ENCODE measurements around the gene SPANXN3. TPM values are rescaled to one million over a fixed set of nuclear protein-coding genes. Genes with fewer than 3 reads are reported as not detected.
"Not testable (repeated sequence)": the region's sequence is repeated elsewhere in the genome, so short reads cannot be mapped to it uniquely, and the experiment has no call there.

The SPANXN3 gene
- not detected for total RNA-seq

- not testable (repeated sequence) for H3K9me3 ChIP-seq; H3K27ac ChIP-seq; H3K36me3 ChIP-seq; ATAC-seq (ENCODE audit: low FRiP score in 2 of 2); DNase-seq; H3K4me3 ChIP-seq; H3K27me3 ChIP-seq; H3K4me1 ChIP-seq
- WGBS, 2 donors = 63 to 100% methylated on average over 1 of the region's 5 CpGs
Measured at GRCh38 chrX:143517375-143517774, at the start of gene SPANXN3. SPANXN3 (minus strand) TSS chrX:143517475; CDS start chrX:143517391, 84 bp downstream.

GRCh38 chrX:143536176-143536575 is 18.9 kb upstream of the SPANXN3 start:
- ATAC-seq (ENCODE audit: low FRiP score in 2 of 2) (no peak), DNase-seq (no peak)
- 50 to 74% methylated on average over 1 to 3 of the region's 3 CpGs for WGBS, 2 donors
- TF ChIP-seq POLR2A (IDR thresholded peaks at IDR 0.05) (no peak), CTCF (IDR thresholded peaks at IDR 0.05) (no peak), POLR2AphosphoS5 (IDR thresholded peaks at IDR 0.05) (no peak), EP300 (IDR thresholded peaks at IDR 0.05) (no peak)
- Histone ChIP-seq H3K27me3 (no peaks in the 10 kb centered on the region), H3K4me1 (no peaks in the 10 kb centered on the region), H3K36me3 (no peaks in the 10 kb centered on the region), H3K4me3 (no peak overlapping the region), H3K9me3 (no peaks in the 10 kb centered on the region), H3K27ac (no peak overlapping the region)

GRCh38 chrX:143502196-143502595 is 15.1 kb downstream of the SPANXN3 start:
- not testable (repeated sequence) for DNase-seq; H3K9me3 ChIP-seq; H3K27ac ChIP-seq; H3K27me3 ChIP-seq; H3K36me3 ChIP-seq; ATAC-seq (ENCODE audit: low FRiP score in 2 of 2); H3K4me3 ChIP-seq; H3K4me1 ChIP-seq
- WGBS, 2 donors = 56 to 70% methylated on average over 6 of the region's 6 CpGs

- Histone ChIP-seq H3K27ac (no peak overlapping the region), H3K4me3 (no peak overlapping the region), H3K9me3 (peaks cover 0 to 8% (median 0%) of the 10 kb centered on the region in 4 donors), H3K27me3 (no peaks in the 10 kb centered on the region), H3K4me1 (no peaks in the 10 kb centered on the region), H3K36me3 (no peaks in the 10 kb centered on the region)
- ATAC-seq (ENCODE audit: low FRiP score in 2 of 2) (no peak), DNase-seq (no peak)
- 68 to 71% methylated on average over 3 of the region's 3 CpGs for WGBS, 2 donors
- no peak for TF ChIP-seq CTCF (IDR thresholded peaks at IDR 0.05)
- TF ChIP-seq POLR2A (IDR thresholded peaks at IDR 0.05) = no peak
- TF ChIP-seq EP300 (IDR thresholded peaks at IDR 0.05) = no peak
- no peak for TF ChIP-seq POLR2AphosphoS5 (IDR thresholded peaks at IDR 0.05)
Measured at GRCh38 chrX:143500751-143501150, 16.5 kb downstream of the SPANXN3 start.

- H3K4me3 ChIP-seq = no peak overlapping the region
- WGBS, 2 donors = 80 to 84% methylated on average over 8 of the region's 8 CpGs
- H3K27me3 ChIP-seq = no peaks in the 10 kb centered on the region
- H3K4me1 ChIP-seq = no peaks in the 10 kb centered on the region
- no peak for DNase-seq
- no peak overlapping the region for H3K27ac ChIP-seq
- TF ChIP-seq POLR2A (IDR thresholded peaks at IDR 0.05) (no peak), EP300 (IDR thresholded peaks at IDR 0.05) (no peak), POLR2AphosphoS5 (IDR thresholded peaks at IDR 0.05) (no peak), CTCF (IDR thresholded peaks at IDR 0.05) (no peak)
- H3K36me3 ChIP-seq = no peaks in the 10 kb centered on the region
- no peaks in the 10 kb centered on the region for H3K9me3 ChIP-seq
- no peak for ATAC-seq (ENCODE audit: low FRiP score in 2 of 2)
Measured at GRCh38 chrX:143486105-143486504, 31.2 kb downstream of the SPANXN3 start.

- no peaks in the 10 kb centered on the region for H3K27me3 ChIP-seq
- H3K4me1 ChIP-seq = no peaks in the 10 kb centered on the region
- no peak overlapping the region for H3K4me3 ChIP-seq
- no peak overlapping the region for H3K27ac ChIP-seq
- ATAC-seq (ENCODE audit: low FRiP score in 2 of 2) (no peak), DNase-seq (no peak)
- H3K9me3 ChIP-seq = no peaks in the 10 kb centered on the region
- 57 to 100% methylated on average over 3 to 4 of the region's 4 CpGs for WGBS, 2 donors
- no peak for TF ChIP-seq POLR2A (IDR thresholded peaks at IDR 0.05)
- TF ChIP-seq CTCF (IDR thresholded peaks at IDR 0.05) = no peak
- TF ChIP-seq POLR2AphosphoS5 (IDR thresholded peaks at IDR 0.05) = no peak
- no peak for TF ChIP-seq EP300 (IDR thresholded peaks at IDR 0.05)
- no peaks in the 10 kb centered on the region for H3K36me3 ChIP-seq
Measured at GRCh38 chrX:143476751-143477150, 40.5 kb downstream of the SPANXN3 start.
